HepG2 (cell line): ENCODE measurements around the gene ATM. TPM values are rescaled to one million over a fixed set of nuclear protein-coding genes. Genes with fewer than 3 reads are reported as not detected.

Experiments used
- ATAC-seq: fragments of 200-7000 bp; cut with Tn5 transposase; 3 replicates; pipeline ENCODE4 v1.9.1; 2020; ENCODE audit warnings: mild to moderate bottlenecking, moderate library complexity
- BruUV-seq: library from RNA; stranded (reverse); fragments of 400-500 nt; replicated peaks from 2 replicates; lab custom pipeline; 2021; lab: Mats Ljungman, UMichigan
- CTCF ChIA-PET: fragments of 300-600 bp; formaldehyde crosslinking; extraction: SDS; loops from one replicate; lab custom pipeline; 2021; ENCODE audit warnings: low total read pairs, inconsistent platforms, low intra/inter-chr PET ratio; lab: Yijun Ruan, JAX
- POLR2A ChIA-PET: fragments of 350-600 bp; sonication (Branson Sonifier 250); formaldehyde crosslinking; loops from one replicate; lab custom pipeline; 2020; ENCODE audit warnings: antibody characterized with exemption, inconsistent platforms; lab: Yijun Ruan, JAX
- DNase-seq: peaks from one replicate; pipeline ENCODE4 v3.0.0-alpha.2; 2015; ENCODE audit warnings: low spot score
- FAIRE-seq: peaks from 3 replicates; lab custom pipeline; 2011; peaks lifted over from hg19 to GRCh38; lab: Jason Lieb, UNC
- H2AFZ ChIP-seq: one replicate; pipeline ENCODE4 v1.6.1; 2011; ENCODE audit warnings: low read length, inconsistent platforms
- H3K27ac ChIP-seq: fragments of 300-600 bp; 3 replicates; pipeline ENCODE4 v1.8.0; 2011; ENCODE audit warnings: mixed run types, mild to moderate bottlenecking, mixed read lengths, low read length, inconsistent platforms; ENCODE audit not compliant: insufficient read depth; ENCODE audit errors: extremely low read length
- H3K27me3 ChIP-seq, 2 experiments: fragments of 200-600 bp in 1 of 2; 2 replicates in 1 of 2; 3 replicates in 1 of 2; pipeline versions ENCODE4 v1.6.0 to v1.8.0; 2011; ENCODE audit warnings: low read length in 2 of 2, mild to moderate bottlenecking in 2 of 2, moderate library complexity in 2 of 2, inconsistent platforms in 1 of 2; ENCODE audit not compliant: insufficient read depth in 2 of 2, control insufficient read depth in 1 of 2
- H3K36me3 ChIP-seq, 2 experiments: fragments of 200-600 bp in 1 of 2; replicated peaks in 1 of 2; 2 replicates in 1 of 2; 3 replicates in 1 of 2; pipeline versions ENCODE4 v1.5.1 to v1.8.0; 2011; ENCODE audit warnings: low read length in 2 of 2, inconsistent platforms in 1 of 2; ENCODE audit not compliant: insufficient read depth in 2 of 2, control insufficient read depth in 1 of 2
- H3K4me1 ChIP-seq: 2 replicates; pipeline ENCODE4 v1.5.1; 2012; ENCODE audit warnings: low read length, inconsistent platforms; ENCODE audit not compliant: insufficient read depth
- H3K4me2 ChIP-seq: 2 replicates; pipeline ENCODE4 v1.6.0; 2011; ENCODE audit warnings: low read depth, low read length, inconsistent platforms
- H3K4me3 ChIP-seq, 3 experiments: fragments of 200-600 bp in 1 of 3; sonication (generic), shearing (Covaris generic) in 1 of 3; replicated peaks in 1 of 3; 2 replicates each; pipeline ENCODE4 v1.5.1; 2011 to 2016; ENCODE audit warnings: low read length in 3 of 3, inconsistent platforms in 2 of 3, low read depth in 2 of 3, mild to moderate bottlenecking in 2 of 3, control low read depth in 1 of 3, mixed read lengths in 1 of 3; ENCODE audit not compliant: insufficient read depth in 1 of 3
- H3K79me2 ChIP-seq: one replicate; pipeline ENCODE4 v1.6.1; 2011; ENCODE audit warnings: low read length, inconsistent platforms; ENCODE audit not compliant: insufficient read depth
- H3K9ac ChIP-seq: 2 replicates; pipeline ENCODE4 v1.6.0; 2011; ENCODE audit warnings: mild to moderate bottlenecking, low read depth, low read length, inconsistent platforms; ENCODE audit not compliant: insufficient read depth
- H3K9me3 ChIP-seq: 2 replicates; pipeline ENCODE4 v1.5.1; 2012; ENCODE audit warnings: mild to moderate bottlenecking, low read length
- H4K20me1 ChIP-seq: 2 replicates; pipeline ENCODE4 v1.6.0; 2011; ENCODE audit warnings: inconsistent platforms, mild to moderate bottlenecking, low read length, moderate library complexity; ENCODE audit not compliant: insufficient read depth
- E2F2 ChIP-seq: sonication (generic); formaldehyde crosslinking; IDR thresholded peaks from 2 replicates; pipeline ENCODE4 v1.4.0; 2020; ENCODE audit warnings: missing genetic modification reagents, borderline replicate concordance
- FOXJ3 ChIP-seq: sonication (generic); formaldehyde crosslinking; IDR thresholded peaks from 2 replicates; pipeline ENCODE4 v1.4.0; 2020; ENCODE audit warnings: missing genetic modification reagents, mild to moderate bottlenecking, borderline replicate concordance
- KDM1A ChIP-seq: IDR thresholded peaks from 2 replicates; pipeline ENCODE4 v1.6.1; 2016; ENCODE audit warnings: missing compliant biosample characterization
- KMT2A ChIP-seq: sonication (generic); formaldehyde crosslinking; IDR thresholded peaks from 2 replicates; pipeline ENCODE4 v1.4.0; 2020; ENCODE audit warnings: missing genetic modification reagents
- MIXL1 ChIP-seq: IDR thresholded peaks from 2 replicates; pipeline ENCODE4 v1.6.1; 2016
- NR2F2 ChIP-seq: IDR thresholded peaks from 2 replicates; pipeline ENCODE4 v1.6.1; 2012; ENCODE audit warnings: low read depth, inconsistent platforms, borderline replicate concordance
- RBAK ChIP-seq: sonication (generic); formaldehyde crosslinking; IDR thresholded peaks from 2 replicates; pipeline ENCODE4 v1.5.1; 2020; ENCODE audit warnings: mild to moderate bottlenecking, missing genetic modification reagents
- RFX1 ChIP-seq: fragments of 450-650 bp; IDR thresholded peaks from 2 replicates; pipeline ENCODE4 v1.6.1; 2017
- TEAD3 ChIP-seq: optimal IDR thresholded peaks from 2 replicates; pipeline ENCODE3; 2016; ENCODE audit warnings: borderline replicate concordance
- ZNF687 ChIP-seq: sonication (generic); formaldehyde crosslinking; IDR thresholded peaks from 2 replicates; pipeline ENCODE4 v1.5.1; 2020; ENCODE audit warnings: mild to moderate bottlenecking, missing genetic modification reagents, moderate library complexity
- ZNF704 ChIP-seq: sonication (generic); formaldehyde crosslinking; IDR thresholded peaks from 2 replicates; pipeline ENCODE4 v1.8.1; 2023; ENCODE audit warnings: mild to moderate bottlenecking, inconsistent platforms, moderate library complexity, missing genetic modification reagents, borderline replicate concordance
- ZNF709 ChIP-seq: sonication (generic); formaldehyde crosslinking; IDR thresholded peaks from 2 replicates; pipeline ENCODE4 v1.5.0; 2020; ENCODE audit warnings: mild to moderate bottlenecking, missing genetic modification reagents
- ZNF75D ChIP-seq: sonication (generic); formaldehyde crosslinking; IDR thresholded peaks from 2 replicates; pipeline ENCODE4 v1.8.1; 2023; ENCODE audit warnings: missing genetic modification reagents, mild to moderate bottlenecking, borderline replicate concordance
- ZNF792 ChIP-seq: IDR thresholded peaks from 2 replicates; pipeline ENCODE4 v1.6.1; 2016
- ZSCAN22 ChIP-seq: sonication (generic); formaldehyde crosslinking; IDR thresholded peaks from 2 replicates; pipeline ENCODE4 v1.4.0; 2020; ENCODE audit warnings: mild to moderate bottlenecking, missing genetic modification reagents
- WGBS: methylation state at CpG from one replicate; pipeline ENCODE4 v1.1.6; 2017; ENCODE audit warnings: low lambda C conversion rate; 5-methylcytosine and 5-hydroxymethylcytosine counted together
- in situ Hi-C: cut with HindIII; loops from 2 replicates; pipeline ENCODE4 v1.10.0; 2017; ENCODE audit warnings: low pct_unique_long_range_greater_than_20kb; ENCODE audit not compliant: extremely low pct_ligation_motif_present
- intact Hi-C: fragments of 100-400 bp; cut with micrococcal nuclease; formaldehyde crosslinking; loops from one replicate; pipeline ENCODE4 v1.10.0; 2022; ENCODE audit not compliant: unreplicated experiment
- polyA plus RNA-seq, 8 experiments: library from polyadenylated mRNA; depleted of rRNA in 3 of 8; stranded (reverse) in 7 of 8; unstranded in 1 of 8; fragments of >200 nt; fragmentation: Illumina TruSeq in 4 of 8; extraction: Trizol in 4 of 8; gene quantifications; 2 replicates each; pipeline versions ENCODE4 v1.2.1 to v1.2.3, GENCODE V29; 2011 to 2016; ENCODE audit warnings: low read depth in 4 of 8, missing spikeins in 1 of 8, mixed read lengths in 1 of 8; ENCODE audit not compliant: insufficient read depth in 1 of 8
- total RNA-seq, 5 experiments: library from RNA; depleted of rRNA; stranded (reverse); fragments of >200 nt; fragmentation: Illumina TruSeq; extraction: Trizol; gene quantifications; 2 replicates each; pipeline ENCODE4 v1.2.3, GENCODE V29; 2016; ENCODE audit warnings: low read depth in 1 of 5

ATM gene
- total and polyA plus RNA-seq, 2 of the 13 experiments (the other 11 are each of a cell fraction or from before 2014, with no cell fraction given): 40.0 to 71.6 TPM

- Histone ChIP-seq H3K36me3 (no peaks in the 10 kb centered on the region), H3K4me1 (no peaks in the 10 kb centered on the region), H3K27ac (no peak overlapping the region), H3K9me3 (no peaks in the 10 kb centered on the region), H3K9ac (no peak overlapping the region), H3K27me3 (no peaks in the 10 kb centered on the region; a peak in 1 of 5 replicates), H3K79me2 (no peaks in the 10 kb centered on the region), H4K20me1 (no peaks in the 10 kb centered on the region), H2AFZ (no peak overlapping the region), H3K4me2 (no peak overlapping the region), H3K4me3 (no peak overlapping the region)
- CTCF ChIA-PET: no interaction called here
- 63% methylated on average over 5 of the region's 5 CpGs for WGBS
- BruUV-seq: no TSS peak
- DNase-seq: no peak
- TF ChIP-seq ZNF75D (CRISPR knock-in tag): no peak
- no peak for TF ChIP-seq E2F2 (CRISPR knock-in tag)
- TF ChIP-seq ZSCAN22 (CRISPR knock-in tag): no peak
- no peak for TF ChIP-seq KMT2A (CRISPR knock-in tag)
- TF ChIP-seq RFX1: no peak
- no peak for TF ChIP-seq RBAK (CRISPR knock-in tag)
- TF ChIP-seq MIXL1 (CRISPR knock-in tag): no peak
- no peak for TF ChIP-seq ZNF704 (CRISPR knock-in tag)
- TF ChIP-seq NR2F2: no peak
- TF ChIP-seq KDM1A: no peak
- TF ChIP-seq ZNF687 (CRISPR knock-in tag): no peak
- no peak for TF ChIP-seq ZNF709
- no peak for TF ChIP-seq FOXJ3 (CRISPR knock-in tag)
- no peak for TF ChIP-seq ZNF792 (CRISPR knock-in tag)
- no peak for TF ChIP-seq TEAD3
- no peak for ATAC-seq
- in situ Hi-C loops: no loop called here
- no peak for FAIRE-seq
- intact Hi-C loops: no loop called here
- POLR2A ChIA-PET: no interaction called here
Observed at GRCh38 chr11:108388576-108388975, 165.7 kb downstream of the ATM start.
